NCI-H1436 treated with DMSO at 0.1 percent for 48 hours (cell line): Measurements from ENCODE around the gene ANKRD2.

Experiments
- DNase-seq: peaks from one replicate; lab custom pipeline; 2025; lab: John Stamatoyannopoulos, UW

ANKRD2 gene

GRCh38 chr10:97596101-97597082 lies 23.8 kb downstream of the ANKRD2 start:
- DNase-seq, result no peak

- no peak for DNase-seq
Observed at GRCh38 chr10:97597778-97598177, 25.2 kb downstream of the ANKRD2 start.

- no peak for DNase-seq
Observed at GRCh38 chr10:97598407-97599271, 26.1 kb downstream of the ANKRD2 start.

GRCh38 chr10:97599272-97599619 lies 26.7 kb downstream of the ANKRD2 start:
- no peak for DNase-seq

GRCh38 chr10:97600616-97601015 lies 28.0 kb downstream of the ANKRD2 start:
- DNase-seq, result no peak

- DNase-seq, result no peak
Observed at GRCh38 chr10:97601268-97602215, 29.0 kb downstream of the ANKRD2 start.

GRCh38 chr10:97607095-97607636 lies 34.6 kb downstream of the ANKRD2 start:
- DNase-seq, result no peak

GRCh38 chr10:97608991-97609561 lies 36.5 kb downstream of the ANKRD2 start:
- DNase-seq, result no peak

- DNase-seq, result no peak
Observed at GRCh38 chr10:97611473-97611872, 38.9 kb downstream of the ANKRD2 start.

- no peak for DNase-seq
Observed at GRCh38 chr10:97612386-97612785, 39.8 kb downstream of the ANKRD2 start.

- DNase-seq, result no peak
Observed at GRCh38 chr10:97618285-97618684, 45.7 kb downstream of the ANKRD2 start.

GRCh38 chr10:97618733-97619132 lies 46.2 kb downstream of the ANKRD2 start:
- DNase-seq, result no peak

- DNase-seq, result no peak
Observed at GRCh38 chr10:97623277-97623676, 50.7 kb downstream of the ANKRD2 start.

- no peak for DNase-seq
Observed at GRCh38 chr10:97627731-97628130, 55.2 kb downstream of the ANKRD2 start.

- no peak for DNase-seq
Observed at GRCh38 chr10:97628228-97628627, 55.6 kb downstream of the ANKRD2 start.

GRCh38 chr10:97629289-97629688 lies 56.7 kb downstream of the ANKRD2 start:
- DNase-seq, result no peak

GRCh38 chr10:97631098-97631497 lies 58.5 kb downstream of the ANKRD2 start:
- no peak for DNase-seq

GRCh38 chr10:97632949-97633884 lies 60.6 kb downstream of the ANKRD2 start, which contains the start of gene MORN4:
MORN4 (minus strand) TSS chr10:97633500; CDS start chr10:97619653, 13,847 bp downstream.
- DNase-seq, result peak; percentile 65
